Suprapubic skin (tissue), 4 donors: ENCODE measurements around the gene OR56A1. TPM values are rescaled to one million over a fixed set of nuclear protein-coding genes. Genes with fewer than 3 reads are reported as not detected.

Source experiments
- DNase-seq, 2 donors: peaks; one replicate each; pipeline ENCODE4 v3.0.0-alpha.2; 2019; ENCODE audit warnings: low spot score in 2 of 2
- H3K27ac ChIP-seq: fragments of 200-600 bp; sonication (generic); one replicate; pipeline ENCODE4 v1.5.1; 2019
- H3K27me3 ChIP-seq: fragments of 200-600 bp; sonication (generic); one replicate; pipeline ENCODE4 v1.5.1; 2019
- H3K36me3 ChIP-seq: fragments of 200-600 bp; sonication (generic); one replicate; pipeline ENCODE4 v1.5.1; 2019
- H3K4me1 ChIP-seq: fragments of 200-600 bp; sonication (generic); one replicate; pipeline ENCODE4 v1.5.1; 2019
- H3K4me3 ChIP-seq: fragments of 200-600 bp; sonication (generic); one replicate; pipeline ENCODE4 v1.5.1; 2019; ENCODE audit warnings: mild to moderate bottlenecking
- H3K9me3 ChIP-seq: fragments of 200-600 bp; sonication (generic); one replicate; pipeline ENCODE4 v1.5.1; 2019
- EP300 ChIP-seq: sonication (generic); formaldehyde crosslinking; IDR thresholded peaks from one replicate; pipeline ENCODE4 v1.6.1; 2017; ENCODE audit warnings: antibody characterized with exemption
- POLR2A ChIP-seq, 2 donors: fragments of 450-650 bp; IDR thresholded peaks; one replicate each; pipeline ENCODE4 v1.6.1; 2017; ENCODE audit warnings: antibody characterized with exemption in 2 of 2, mild to moderate bottlenecking in 2 of 2, moderate library complexity in 2 of 2
- POLR2AphosphoS5 ChIP-seq, 3 donors: sonication (generic); formaldehyde crosslinking; IDR thresholded peaks; one replicate each; pipeline ENCODE4 v1.6.1; 2017; ENCODE audit warnings: antibody characterized with exemption in 3 of 3
- WGBS: methylation state at CpG from one replicate; pipeline ENCODE4 v1.1.5; 2018; 5-methylcytosine and 5-hydroxymethylcytosine counted together
- total RNA-seq, 4 donors: library from RNA; depleted of rRNA; stranded (reverse); fragments of >200 nt; gene quantifications; one replicate each; pipeline ENCODE4 v1.1.0, GENCODE V29; 2016
- TF ChIP-seq, protein P1 (sequence below), 2 donors: fragments of 200-600 bp in 1 of 2; fragments of 450-650 bp in 1 of 2; sonication (generic) in 1 of 2; IDR thresholded peaks; one replicate each; pipeline ENCODE4 v1.5.1; 2016 to 2019; ENCODE audit warnings: antibody characterized with exemption in 2 of 2, mild to moderate bottlenecking in 1 of 2, moderate library complexity in 1 of 2

OR56A1 gene
- total RNA-seq, 4 donors from 2014 or later: 0.25 to 1.2 (median 0.31) TPM; not detected in 1

DNA sequence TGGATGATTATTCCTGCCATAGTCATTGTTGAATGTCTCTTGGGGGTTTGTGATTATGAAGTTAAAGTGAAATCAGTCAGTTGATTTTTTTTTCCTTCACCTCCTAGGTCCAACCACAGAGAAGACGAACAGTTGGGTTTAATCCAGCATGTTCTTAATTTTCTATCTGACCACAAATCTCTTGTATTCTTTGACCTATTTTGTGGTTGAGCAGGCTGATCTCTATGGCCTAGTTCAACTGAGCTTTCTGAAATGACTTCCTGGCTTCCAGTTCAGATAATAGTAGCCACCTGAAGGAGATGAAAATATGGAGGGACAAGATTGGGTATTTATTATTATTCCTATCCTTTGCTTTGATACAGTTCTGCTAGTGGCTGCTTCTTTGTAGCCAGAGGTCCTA lies 57.0 kb downstream of the OR56A1 start:
- H3K27ac ChIP-seq: no peak overlapping the region
- WGBS: 53% methylated on average over 1 of the region's 1 CpG
- no peak for TF ChIP-seq POLR2AphosphoS5 (IDR thresholded peaks at IDR 0.05)
- TF ChIP-seq EP300: no peak
- no peak for TF ChIP-seq POLR2A (IDR thresholded peaks at IDR 0.05)
- TF ChIP-seq, protein P1, sequence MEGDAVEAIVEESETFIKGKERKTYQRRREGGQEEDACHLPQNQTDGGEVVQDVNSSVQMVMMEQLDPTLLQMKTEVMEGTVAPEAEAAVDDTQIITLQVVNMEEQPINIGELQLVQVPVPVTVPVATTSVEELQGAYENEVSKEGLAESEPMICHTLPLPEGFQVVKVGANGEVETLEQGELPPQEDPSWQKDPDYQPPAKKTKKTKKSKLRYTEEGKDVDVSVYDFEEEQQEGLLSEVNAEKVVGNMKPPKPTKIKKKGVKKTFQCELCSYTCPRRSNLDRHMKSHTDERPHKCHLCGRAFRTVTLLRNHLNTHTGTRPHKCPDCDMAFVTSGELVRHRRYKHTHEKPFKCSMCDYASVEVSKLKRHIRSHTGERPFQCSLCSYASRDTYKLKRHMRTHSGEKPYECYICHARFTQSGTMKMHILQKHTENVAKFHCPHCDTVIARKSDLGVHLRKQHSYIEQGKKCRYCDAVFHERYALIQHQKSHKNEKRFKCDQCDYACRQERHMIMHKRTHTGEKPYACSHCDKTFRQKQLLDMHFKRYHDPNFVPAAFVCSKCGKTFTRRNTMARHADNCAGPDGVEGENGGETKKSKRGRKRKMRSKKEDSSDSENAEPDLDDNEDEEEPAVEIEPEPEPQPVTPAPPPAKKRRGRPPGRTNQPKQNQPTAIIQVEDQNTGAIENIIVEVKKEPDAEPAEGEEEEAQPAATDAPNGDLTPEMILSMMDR (IDR thresholded peaks at IDR 0.05): no peak
- H3K36me3 ChIP-seq: no peaks in the 10 kb centered on the region
- no peak for DNase-seq
- H3K4me3 ChIP-seq: no peak overlapping the region
- no peaks in the 10 kb centered on the region for H3K9me3 ChIP-seq
- H3K4me1 ChIP-seq: no peaks in the 10 kb centered on the region
- no peaks in the 10 kb centered on the region for H3K27me3 ChIP-seq

Other genes with a start within 250 kb of the OR56A1 start
- gene OR52N5, start 247.4 kb downstream of the OR56A1 start, total RNA-seq: not detected
- gene OR52N1, start 239.5 kb downstream of the OR56A1 start, total RNA-seq: not detected
- not detected for gene OR52N2, start 221.8 kb downstream of the OR56A1 start, total RNA-seq
- not detected for gene OR52E6, start 188.9 kb downstream of the OR56A1 start, total RNA-seq
- not detected for gene OR52E8, start 173.1 kb downstream of the OR56A1 start, total RNA-seq
- not detected for gene OR52E4, start 150.1 kb downstream of the OR56A1 start, total RNA-seq
- not detected for gene OR52E5, start 137.6 kb downstream of the OR56A1 start, total RNA-seq
- not detected for gene OR56A3, start 88.5 kb downstream of the OR56A1 start, total RNA-seq
- gene OR56A5, start 62.3 kb downstream of the OR56A1 start, total RNA-seq: not detected
- not detected for gene OR52L1, start 43.8 kb downstream of the OR56A1 start, total RNA-seq
- 1 to 10 TPM in 1 of 4 donors, under 1 TPM in 1, not detected in 2; 0.51 to 2.3 TPM for gene OR56A4, start 23.8 kb downstream of the OR56A1 start, total RNA-seq
- gene OR56B4, start 76.9 kb upstream of the OR56A1 start, total RNA-seq: not detected
- not detected for gene OR52B2, start 139.6 kb upstream of the OR56A1 start, total RNA-seq
- gene OR52W1, start 168.5 kb upstream of the OR56A1 start, total RNA-seq: not detected
- not detected for gene C11orf42, start 174.8 kb upstream of the OR56A1 start, total RNA-seq
- 100 to 1,000 TPM in 2 of 4 donors, 10 to 100 TPM in 2; 67.8 to 133 (median 90.9) TPM for gene FHIP1B, start 203.9 kb upstream of the OR56A1 start, total RNA-seq
- gene CNGA4, start 208.3 kb upstream of the OR56A1 start, total RNA-seq: not detected
- 1 to 10 TPM in 1 of 4 donors, under 1 TPM in 1, not detected in 2; 0.25 to 3.0 TPM for gene CCKBR, start 229.1 kb upstream of the OR56A1 start, total RNA-seq